Stomach (tissue), 9 donors: ENCODE results near the gene PODXL2. TPM values are rescaled to one million over a fixed set of nuclear protein-coding genes. Genes with fewer than 3 reads are reported as not detected.

Experiments
- DNase-seq, 2 donors: peaks; one replicate each; pipeline versions ENCODE4 v3.0.0 to v3.0.0-alpha.2; 2013 to 2019
- H3K27ac ChIP-seq, 5 donors: fragments of 200-600 bp in 4 of 5; sonication (generic) in 4 of 5; one replicate each; pipeline ENCODE4 v1.5.1; 2013 to 2019; ENCODE audit warnings: mild to moderate bottlenecking in 1 of 5, moderate library complexity in 1 of 5
- H3K27me3 ChIP-seq, 3 donors: fragments of 200-600 bp; sonication (generic); one replicate each; pipeline ENCODE4 v1.5.1; 2017 to 2019; ENCODE audit warnings: mixed run types in 1 of 3
- H3K36me3 ChIP-seq, 4 donors: fragments of 200-600 bp; sonication (generic); 1 replicate in 3 of 4; 2 replicates in 1 of 4; pipeline ENCODE4 v1.5.1; 2016 to 2019
- H3K4me1 ChIP-seq, 4 donors: fragments of 200-600 bp; sonication (generic); one replicate each; pipeline ENCODE4 v1.5.1; 2016 to 2019
- H3K4me3 ChIP-seq, 4 donors: fragments of 200-600 bp; sonication (generic) in 3 of 4; one replicate each; pipeline ENCODE4 v1.5.1; 2016 to 2019; ENCODE audit warnings: mild to moderate bottlenecking in 1 of 4
- H3K9me3 ChIP-seq, 4 donors: fragments of 200-600 bp; sonication (generic); one replicate each; pipeline ENCODE4 v1.5.1; 2016 to 2019
- EP300 ChIP-seq: sonication (generic); formaldehyde crosslinking; IDR thresholded peaks from one replicate; pipeline ENCODE4 v1.6.1; 2017; ENCODE audit warnings: antibody characterized with exemption
- POLR2A ChIP-seq, 4 donors: fragments of 450-650 bp; IDR thresholded peaks; one replicate each; pipeline ENCODE4 v1.6.1; 2016; ENCODE audit warnings: antibody characterized with exemption in 4 of 4, control low read depth in 2 of 4, mild to moderate bottlenecking in 1 of 4, moderate library complexity in 1 of 4
- POLR2AphosphoS5 ChIP-seq, 3 donors: sonication (generic); formaldehyde crosslinking; IDR thresholded peaks; one replicate each; pipeline ENCODE4 v1.6.1; 2016; ENCODE audit warnings: antibody characterized with exemption in 3 of 3
- WGBS, 5 donors: extraction: QIAGEN DNeasy Blood & Tissue Kit in 3 of 5; methylation state at CpG; one replicate each; pipeline versions ENCODE4 v1.1.5 to v1.1.7; 2013 to 2018; 5-methylcytosine and 5-hydroxymethylcytosine counted together
- intact Hi-C: fragments of 100-400 bp; cut with DNase I; formaldehyde crosslinking; loops from one replicate; pipeline ENCODE4 v1.15.1; 2023; ENCODE audit warnings: low total_unique reads
- polyA plus RNA-seq, 3 donors: library from polyadenylated mRNA; stranded (reverse); fragments of 200-250 nt; gene quantifications; one replicate each; pipeline ENCODE4 v1.2.3, GENCODE V29; 2013
- total RNA-seq, 5 donors: library from RNA; depleted of rRNA; stranded (reverse); fragments of >200 nt; gene quantifications; one replicate each; pipeline versions ENCODE4 v1.1.0 to v1.2.3, GENCODE V29; 2014 to 2016
- TF ChIP-seq, protein P1 (sequence below), 7 experiments: fragments of 450-650 bp in 4 of 7; fragments of 200-600 bp in 3 of 7; sonication (generic) in 3 of 7; IDR thresholded peaks; one replicate each; pipeline ENCODE4 v1.5.1; 2016 to 2019; ENCODE audit warnings: antibody characterized with exemption in 7 of 7, control low read depth in 2 of 7, mild to moderate bottlenecking in 1 of 7
- donor health status: healthy with polysubstance abuse.
- donor health status: Bipolar disorder and iron deficiency.
- donor health status: healthy.

Gene PODXL2
- total and polyA plus RNA-seq, 8 donors: 5.3 to 50.9 (median 12.1) TPM

- 72 to 85% (median 82%) methylated on average over 7 of the region's 7 CpGs for WGBS, 5 donors
- intact Hi-C loops: no loop called here
- peaks cover 0 to 45% (median 19%) of the 10 kb centered on the region in 4 donors for H3K4me1 ChIP-seq
- peaks cover 0 to 10% (median 4%) of the 10 kb centered on the region in 4 donors for H3K36me3 ChIP-seq
- no peak for DNase-seq
- H3K9me3 ChIP-seq: no peaks in the 10 kb centered on the region
- TF ChIP-seq POLR2A (IDR thresholded peaks at IDR 0.05) (no peak), EP300 (no peak), POLR2AphosphoS5 (IDR thresholded peaks at IDR 0.05) (no peak)
- TF ChIP-seq, protein P1, sequence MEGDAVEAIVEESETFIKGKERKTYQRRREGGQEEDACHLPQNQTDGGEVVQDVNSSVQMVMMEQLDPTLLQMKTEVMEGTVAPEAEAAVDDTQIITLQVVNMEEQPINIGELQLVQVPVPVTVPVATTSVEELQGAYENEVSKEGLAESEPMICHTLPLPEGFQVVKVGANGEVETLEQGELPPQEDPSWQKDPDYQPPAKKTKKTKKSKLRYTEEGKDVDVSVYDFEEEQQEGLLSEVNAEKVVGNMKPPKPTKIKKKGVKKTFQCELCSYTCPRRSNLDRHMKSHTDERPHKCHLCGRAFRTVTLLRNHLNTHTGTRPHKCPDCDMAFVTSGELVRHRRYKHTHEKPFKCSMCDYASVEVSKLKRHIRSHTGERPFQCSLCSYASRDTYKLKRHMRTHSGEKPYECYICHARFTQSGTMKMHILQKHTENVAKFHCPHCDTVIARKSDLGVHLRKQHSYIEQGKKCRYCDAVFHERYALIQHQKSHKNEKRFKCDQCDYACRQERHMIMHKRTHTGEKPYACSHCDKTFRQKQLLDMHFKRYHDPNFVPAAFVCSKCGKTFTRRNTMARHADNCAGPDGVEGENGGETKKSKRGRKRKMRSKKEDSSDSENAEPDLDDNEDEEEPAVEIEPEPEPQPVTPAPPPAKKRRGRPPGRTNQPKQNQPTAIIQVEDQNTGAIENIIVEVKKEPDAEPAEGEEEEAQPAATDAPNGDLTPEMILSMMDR (IDR thresholded peaks at IDR 0.05): no peak
- H3K27me3 ChIP-seq: no peaks in the 10 kb centered on the region
- H3K27ac ChIP-seq: peak overlapping the region in 1 of 5 donors; percentile 50
- no peak overlapping the region for H3K4me3 ChIP-seq
Measured at GRCh38 chr3:127706312-127706711, 77.3 kb downstream of the PODXL2 start.

DNA sequence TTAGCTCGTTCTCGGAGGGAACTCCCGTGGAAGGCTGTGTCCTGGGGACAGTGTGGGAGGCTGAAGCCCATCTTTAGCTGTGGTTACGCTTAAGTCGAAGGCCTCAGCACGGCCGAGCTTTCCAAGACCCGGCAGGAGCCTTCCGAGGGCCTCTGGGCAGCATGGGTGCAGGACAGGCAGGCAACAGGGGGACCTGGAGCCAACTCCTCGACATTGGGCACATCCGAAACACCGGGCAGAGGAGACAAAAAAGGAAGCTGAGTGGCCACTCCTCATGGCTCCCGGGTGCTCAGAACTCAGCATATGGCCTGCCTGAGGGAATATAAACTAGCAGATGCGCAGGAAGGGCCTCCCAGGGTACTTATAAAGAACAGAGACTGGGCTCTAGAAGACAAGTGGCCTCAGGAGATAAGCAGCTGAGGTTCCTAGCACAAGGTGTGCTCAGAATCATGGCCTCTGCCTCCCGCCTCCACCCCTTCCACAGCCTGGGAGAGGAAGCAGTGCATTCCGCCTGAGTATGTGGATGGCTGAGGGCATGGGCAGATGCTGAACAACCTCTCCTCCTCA lies 77.9 kb downstream of the PODXL2 start:
- Histone ChIP-seq H3K4me3 (no peak overlapping the region), H3K9me3 (no peaks in the 10 kb centered on the region), H3K27ac (peak overlapping the region in 2 of 5 donors; percentile 50 to 56), H3K27me3 (no peaks in the 10 kb centered on the region), H3K36me3 (peaks cover 0 to 10% (median 4%) of the 10 kb centered on the region in 4 donors), H3K4me1 (peaks cover 0 to 39% (median 17%) of the 10 kb centered on the region in 4 donors)
- no peak for TF ChIP-seq EP300
- no peak for TF ChIP-seq POLR2AphosphoS5 (IDR thresholded peaks at IDR 0.05)
- TF ChIP-seq, protein P1 (IDR thresholded peaks at IDR 0.05): no peak
- TF ChIP-seq POLR2A (IDR thresholded peaks at IDR 0.05): no peak
- 89 to 93% (median 91%) methylated on average over 16 of the region's 16 CpGs for WGBS, 5 donors
- DNase-seq: no peak
- intact Hi-C loops: no loop called here

DNA sequence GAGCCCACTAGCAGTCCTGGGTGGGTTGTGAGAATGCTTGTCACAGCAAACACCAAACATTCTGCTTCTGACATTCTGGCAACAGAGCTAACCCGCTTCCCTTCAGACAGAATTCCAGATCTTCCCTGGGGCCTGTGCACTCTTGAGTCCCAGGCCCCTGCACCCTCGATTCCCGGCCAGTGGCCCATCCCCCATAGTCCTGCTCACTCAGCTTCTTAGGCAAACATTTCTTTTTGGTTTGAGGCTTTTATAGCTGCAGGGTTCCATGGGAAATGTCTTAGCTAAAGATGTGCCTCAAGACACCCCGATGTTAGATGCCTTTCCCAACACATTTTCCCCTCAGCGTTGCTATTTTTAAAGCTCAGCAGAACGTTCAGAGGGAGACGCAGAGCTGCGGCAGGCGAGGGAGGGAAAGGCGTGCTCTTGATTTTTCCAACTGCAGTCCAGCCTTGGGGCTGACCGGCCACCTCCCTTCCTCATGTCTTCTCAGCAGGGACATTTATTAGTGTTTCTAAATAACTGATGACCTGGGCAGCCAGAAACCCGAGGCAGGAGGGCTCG lies 78.9 kb downstream of the PODXL2 start:
- H3K4me3 ChIP-seq: no peak overlapping the region
- H3K9me3 ChIP-seq: no peaks in the 10 kb centered on the region
- H3K27ac ChIP-seq: peak overlapping the region in 3 of 5 donors; percentile 2 to 56 (median 50)
- DNase-seq: peak in 1 of 2 donors; percentile 50
- H3K27me3 ChIP-seq: no peaks in the 10 kb centered on the region
- intact Hi-C loops: no loop called here
- peaks cover 0 to 10% (median 4%) of the 10 kb centered on the region in 4 donors for H3K36me3 ChIP-seq
- H3K4me1 ChIP-seq: peaks cover 0 to 28% (median 11%) of the 10 kb centered on the region in 4 donors
- TF ChIP-seq EP300: no peak
- WGBS, 5 donors: 48 to 57% (median 52%) methylated on average over 13 of the region's 13 CpGs

- Histone ChIP-seq H3K36me3 (peaks cover 0 to 10% (median 4%) of the 10 kb centered on the region in 4 donors), H3K4me1 (peaks cover 0 to 28% (median 14%) of the 10 kb centered on the region in 4 donors), H3K9me3 (no peaks in the 10 kb centered on the region), H3K4me3 (no peak overlapping the region), H3K27ac (peak overlapping the region in 2 of 5 donors; percentile 8 to 56), H3K27me3 (no peaks in the 10 kb centered on the region)
- no peak for DNase-seq
- WGBS, 5 donors: 65 to 90% (median 83%) methylated on average over 2 of the region's 2 CpGs
- no peak for TF ChIP-seq EP300
- no peak for TF ChIP-seq POLR2AphosphoS5 (IDR thresholded peaks at IDR 0.05)
- TF ChIP-seq, protein P1 (IDR thresholded peaks at IDR 0.05): no peak
- no peak for TF ChIP-seq POLR2A (IDR thresholded peaks at IDR 0.05)
- intact Hi-C loops: no loop called here
Measured at GRCh38 chr3:127708837-127709236, 79.9 kb downstream of the PODXL2 start.
